Embryonic facial prominence (tissue), 1 donor: ENCODE measurements around the gene SEC62.
A peak's percentile ranks its signal among the peaks of the same experiment; 100 is the strongest.

Experiments used
- DNase-seq: peaks from one replicate; pipeline ENCODE4 v3.0.0-alpha.2; 2016; ENCODE audit errors: extremely low spot score

The SEC62 gene, protein sequence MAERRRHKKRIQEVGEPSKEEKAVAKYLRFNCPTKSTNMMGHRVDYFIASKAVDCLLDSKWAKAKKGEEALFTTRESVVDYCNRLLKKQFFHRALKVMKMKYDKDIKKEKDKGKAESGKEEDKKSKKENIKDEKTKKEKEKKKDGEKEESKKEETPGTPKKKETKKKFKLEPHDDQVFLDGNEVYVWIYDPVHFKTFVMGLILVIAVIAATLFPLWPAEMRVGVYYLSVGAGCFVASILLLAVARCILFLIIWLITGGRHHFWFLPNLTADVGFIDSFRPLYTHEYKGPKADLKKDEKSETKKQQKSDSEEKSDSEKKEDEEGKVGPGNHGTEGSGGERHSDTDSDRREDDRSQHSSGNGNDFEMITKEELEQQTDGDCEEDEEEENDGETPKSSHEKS

GRCh38 chr3:169966428-169966950 is at the start of gene SEC62:
TSS of gene SEC62 (plus strand) at chr3:169966807. CDS start at chr3:169966823, 16 bp downstream.
- peak; percentile 86 for DNase-seq

- DNase-seq, result no peak
Measured at GRCh38 chr3:169923189-169923588, 43.4 kb upstream of the SEC62 start.

- no peak for DNase-seq
Measured at GRCh38 chr3:169923831-169924230, 42.8 kb upstream of the SEC62 start.

- DNase-seq, result no peak
Measured at GRCh38 chr3:169929830-169930519, 36.6 kb upstream of the SEC62 start.

- DNase-seq, result no peak
Measured at GRCh38 chr3:169930843-169931242, 35.8 kb upstream of the SEC62 start.

DNA sequence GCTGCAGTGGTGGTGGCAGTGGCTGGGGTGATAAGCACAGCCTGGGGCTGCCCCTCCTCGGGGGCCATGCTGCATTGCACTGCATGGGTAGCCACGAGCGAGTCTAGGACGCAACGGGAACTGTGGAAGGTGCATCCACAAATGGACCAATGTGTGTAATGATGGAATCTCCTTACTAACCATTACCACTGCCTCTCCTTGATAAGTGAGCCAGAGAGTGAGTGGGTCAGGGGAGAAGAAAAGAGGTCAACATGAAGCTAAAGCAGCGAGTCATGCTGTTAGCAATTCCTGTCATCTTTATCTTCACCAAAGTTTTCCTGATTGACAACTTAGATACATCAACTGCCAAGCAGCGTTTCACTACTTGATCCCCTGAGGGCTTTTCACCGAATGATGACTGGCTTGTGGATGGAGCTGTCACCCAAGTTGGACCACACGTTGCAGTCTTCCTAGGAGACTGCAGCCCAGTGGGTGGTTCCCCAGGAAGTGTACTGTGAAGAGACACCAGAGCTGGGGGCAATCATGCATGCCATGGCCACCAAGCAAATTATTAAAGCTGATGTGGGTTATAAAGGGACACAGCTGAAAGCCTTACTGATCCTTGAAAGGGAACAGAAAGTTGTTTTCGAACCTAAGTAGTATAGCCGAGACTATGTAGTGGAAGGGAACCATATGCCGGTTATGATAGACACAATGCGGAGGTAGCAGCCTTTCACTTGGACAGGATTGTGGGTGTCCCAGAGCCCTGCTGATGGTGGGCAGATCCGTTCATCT is 34.7 kb upstream of the SEC62 start:
- DNase-seq, result no peak

DNA sequence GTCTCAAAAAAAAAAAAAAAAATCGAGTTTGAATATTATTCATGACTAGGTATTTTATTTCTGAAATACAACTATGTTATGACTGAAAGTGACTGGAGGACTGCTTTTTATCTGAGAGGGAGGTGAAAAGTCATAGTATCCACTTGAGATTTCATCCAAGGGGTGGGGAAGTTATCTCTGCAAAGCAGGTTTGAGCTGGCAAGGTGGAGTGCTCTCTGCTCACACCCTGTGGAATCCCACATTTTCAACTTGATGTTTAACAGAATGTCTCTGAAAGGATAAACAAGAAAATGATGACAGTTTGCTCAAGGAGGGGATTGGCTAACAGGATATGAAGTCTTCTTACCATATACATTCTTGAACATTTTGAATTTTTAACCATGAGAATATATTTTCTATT is 27.3 kb upstream of the SEC62 start:
- no peak for DNase-seq

DNA sequence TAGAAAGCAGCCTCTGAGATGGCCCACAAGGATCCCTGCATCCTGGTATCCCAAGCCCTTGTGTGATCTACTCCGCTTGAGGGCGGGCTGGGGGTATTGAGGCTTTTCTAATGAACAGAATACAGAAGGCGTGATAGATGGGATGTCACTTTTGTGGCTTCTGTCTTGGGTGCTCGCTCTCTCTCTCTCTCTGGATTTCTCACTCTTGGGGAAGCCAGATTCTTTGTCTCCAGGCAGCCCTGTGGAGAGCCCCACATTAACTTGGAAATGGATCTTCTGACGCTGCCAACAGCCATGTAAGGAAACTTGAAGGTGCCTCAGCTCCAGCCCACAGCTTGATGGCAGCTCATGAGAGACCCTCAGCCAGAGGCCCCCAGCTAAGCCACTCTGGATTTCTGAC is 26.9 kb upstream of the SEC62 start:
- no peak for DNase-seq

DNA sequence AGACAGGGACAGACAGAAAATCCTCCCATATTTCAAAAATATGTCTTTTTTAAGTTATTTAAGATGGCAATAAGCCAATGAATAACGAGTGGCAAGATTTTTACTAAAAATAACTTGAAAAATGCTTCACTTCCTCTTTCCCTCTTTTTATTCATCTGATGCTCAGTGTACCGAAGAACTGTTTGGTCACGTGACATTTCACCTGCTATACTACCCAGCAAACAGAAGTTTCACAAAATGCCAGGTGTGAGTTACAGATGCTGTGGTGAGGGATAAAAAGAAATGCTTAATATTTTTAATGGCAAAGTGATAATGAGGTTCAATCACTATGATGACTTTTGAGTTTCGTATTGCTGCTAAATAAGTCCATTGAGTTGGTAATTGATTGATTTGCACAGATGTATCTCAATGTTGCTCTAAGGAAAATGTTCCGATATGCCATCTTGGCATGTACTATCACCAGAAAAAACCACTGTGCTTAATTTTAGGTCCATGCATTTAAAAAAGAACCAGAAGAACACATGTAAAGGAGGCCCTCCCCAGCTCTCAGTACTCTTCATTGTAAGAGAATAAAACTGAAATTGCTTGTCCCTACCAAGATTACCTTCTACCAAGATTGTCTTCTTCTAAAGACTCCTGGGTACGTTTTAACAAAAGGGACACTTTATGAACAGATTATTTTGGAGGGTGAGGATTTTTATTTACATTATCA is 26.0 kb upstream of the SEC62 start:
- no peak for DNase-seq

- no peak for DNase-seq
Measured at GRCh38 chr3:169945313-169945712, 21.3 kb upstream of the SEC62 start.

DNA sequence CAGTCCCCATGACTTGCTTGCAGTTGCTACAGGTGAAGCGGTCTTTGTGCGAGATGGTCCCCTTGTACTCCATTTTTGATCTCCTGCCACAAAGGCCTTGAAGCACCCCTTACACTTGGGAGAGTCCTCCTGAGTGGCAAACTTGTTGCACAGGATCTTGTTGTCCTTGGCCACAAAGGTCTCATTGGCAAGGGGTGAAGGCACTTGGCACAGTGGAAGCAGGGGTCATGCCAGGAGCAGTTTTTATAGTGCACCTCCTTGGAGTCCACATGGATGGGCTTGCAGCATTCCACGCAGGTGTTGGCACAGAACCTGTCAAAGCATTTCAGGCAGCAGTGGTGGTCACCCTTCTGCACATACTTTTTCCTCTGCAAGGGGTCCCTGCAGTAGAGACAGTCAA is 20.3 kb upstream of the SEC62 start:
- DNase-seq, result no peak

DNA sequence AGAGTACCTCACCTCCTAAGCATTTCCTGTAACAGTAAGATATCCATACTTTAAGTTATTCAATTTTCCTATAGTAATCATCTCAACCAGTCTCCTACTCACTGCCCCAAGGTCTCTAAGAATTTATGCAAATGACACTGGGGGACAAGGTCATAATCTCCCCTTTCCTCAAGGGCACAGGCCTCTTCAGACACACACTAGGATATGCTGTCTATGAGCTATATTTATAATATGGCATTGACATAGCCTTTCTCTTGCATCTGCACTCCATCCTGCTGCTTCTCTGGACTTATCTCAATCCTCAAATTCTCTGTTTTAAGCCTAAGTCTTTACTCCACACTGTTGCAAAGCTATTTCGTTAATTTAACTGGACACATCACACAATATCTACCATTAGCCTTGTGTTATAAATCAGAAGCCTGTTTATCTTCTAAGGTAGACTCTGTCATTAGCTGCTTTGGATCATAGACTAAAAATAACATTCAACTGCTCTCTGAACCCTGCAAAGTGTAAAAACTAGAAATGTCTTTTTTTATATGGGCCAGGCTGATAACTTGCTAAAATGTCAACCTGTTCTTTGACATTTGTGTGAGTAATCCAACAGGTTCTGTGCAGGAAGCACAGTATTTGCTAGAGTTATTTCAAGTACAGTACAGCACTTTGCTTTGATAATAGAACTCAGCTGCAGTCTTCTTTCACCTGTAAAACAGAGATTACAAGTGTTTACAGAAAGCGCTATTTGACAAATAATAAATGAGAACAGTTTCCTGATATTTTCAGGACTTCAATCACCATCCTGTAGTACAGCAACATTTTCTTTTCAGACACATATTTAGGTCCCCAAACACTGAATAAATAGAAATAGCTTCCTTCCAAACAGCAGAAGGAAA is 17.8 kb upstream of the SEC62 start:
- DNase-seq, result no peak

DNA sequence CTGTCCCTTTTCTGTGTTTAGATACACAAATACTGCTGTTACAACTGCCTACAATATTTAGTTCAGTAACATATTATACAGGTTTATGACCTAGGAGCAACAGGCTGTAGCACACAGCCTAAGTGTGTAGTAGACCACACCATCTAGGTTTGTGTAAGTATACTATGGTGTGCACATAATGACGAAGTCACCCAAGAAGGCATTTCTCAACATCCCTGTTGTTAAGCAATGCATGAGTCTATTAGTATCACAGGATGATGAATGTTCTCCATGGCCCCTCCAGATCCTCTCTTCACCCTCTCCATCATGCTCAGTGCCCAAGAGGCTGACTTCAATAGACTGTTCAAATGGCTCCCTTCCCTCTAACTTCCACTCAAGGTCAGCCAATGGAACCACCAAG is 14.6 kb upstream of the SEC62 start:
- no peak for DNase-seq

DNA sequence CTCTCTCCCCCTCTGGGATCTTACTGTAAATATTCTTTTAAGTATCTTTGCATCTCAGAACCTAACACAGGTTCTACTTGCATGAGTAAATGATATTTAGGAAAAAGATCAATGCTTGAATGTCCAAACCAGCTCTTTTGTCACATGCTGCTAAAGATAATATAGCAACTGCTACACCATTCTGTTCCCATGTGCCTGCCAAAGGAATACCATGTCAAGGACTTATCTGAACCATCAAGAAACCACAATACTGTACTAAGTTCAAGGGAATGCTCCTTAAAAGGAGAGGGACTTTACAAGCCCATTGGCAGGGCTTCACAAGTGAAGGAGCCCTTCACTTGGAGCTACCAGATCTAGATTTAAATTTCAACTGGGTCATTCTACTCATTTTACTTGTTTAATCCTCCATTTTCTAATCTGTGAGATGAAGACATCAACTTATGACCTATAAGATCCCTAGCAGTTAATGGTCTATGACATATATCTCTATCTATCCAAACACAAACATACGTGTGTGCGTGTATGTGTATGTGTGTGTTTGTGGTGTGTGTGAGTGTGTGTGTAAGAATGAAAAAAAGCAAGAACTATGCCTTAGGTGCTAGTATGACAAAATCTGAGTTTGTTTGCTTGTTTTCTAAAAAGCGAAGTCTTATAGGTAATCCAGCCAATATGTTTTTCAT is 13.0 kb upstream of the SEC62 start:
- no peak for DNase-seq

DNA sequence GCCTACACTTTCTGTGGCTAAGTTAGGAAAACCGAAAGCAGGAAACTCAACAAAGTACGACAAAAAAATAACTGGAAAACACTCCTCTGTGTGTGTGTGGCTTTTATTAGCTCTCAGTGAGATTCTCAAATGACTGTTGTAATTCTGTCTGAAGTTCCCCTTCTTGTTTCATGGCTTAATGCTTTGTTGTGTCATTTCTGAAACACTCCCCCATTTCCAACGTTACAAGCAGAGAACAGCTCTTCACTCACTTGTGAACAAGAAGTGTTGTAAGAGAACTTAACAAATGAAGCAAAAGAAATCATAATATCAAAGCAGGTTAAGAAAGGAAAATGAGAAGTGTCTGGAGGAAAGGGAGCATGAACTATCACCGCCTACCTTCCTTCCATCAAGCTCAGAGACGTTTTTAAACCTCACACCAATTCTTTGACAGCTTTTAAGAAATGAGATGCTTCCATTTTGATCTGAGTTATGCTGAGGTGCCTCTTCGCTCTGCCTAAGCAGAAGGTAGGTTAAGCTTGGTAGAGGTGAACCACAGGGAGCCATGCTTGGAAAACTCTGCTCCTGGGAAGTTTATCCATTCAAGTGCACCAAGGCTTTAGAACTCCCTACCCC is 12.4 kb upstream of the SEC62 start:
- DNase-seq, result no peak

GRCh38 chr3:169955406-169955805 is 11.2 kb upstream of the SEC62 start:
- no peak for DNase-seq

DNA sequence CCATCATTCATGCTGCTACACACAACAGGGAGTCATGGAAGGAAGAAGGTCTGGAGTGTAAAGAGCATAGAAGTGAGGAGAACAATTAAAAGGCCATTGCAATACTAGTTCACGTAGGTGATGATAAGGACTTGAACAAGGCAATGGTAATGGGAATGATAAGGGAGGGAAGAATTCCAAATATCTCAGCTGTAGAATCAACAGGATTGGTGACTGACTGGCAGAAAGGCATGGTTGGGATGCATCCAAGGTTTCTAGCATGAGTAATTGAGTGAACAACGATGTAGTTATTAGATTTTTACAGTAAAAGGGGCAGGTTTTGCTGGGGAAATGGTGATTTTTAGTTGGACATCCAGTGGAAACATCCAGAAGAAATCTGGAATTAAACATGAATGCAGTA is 2.4 kb upstream of the SEC62 start:
- no peak for DNase-seq

DNA sequence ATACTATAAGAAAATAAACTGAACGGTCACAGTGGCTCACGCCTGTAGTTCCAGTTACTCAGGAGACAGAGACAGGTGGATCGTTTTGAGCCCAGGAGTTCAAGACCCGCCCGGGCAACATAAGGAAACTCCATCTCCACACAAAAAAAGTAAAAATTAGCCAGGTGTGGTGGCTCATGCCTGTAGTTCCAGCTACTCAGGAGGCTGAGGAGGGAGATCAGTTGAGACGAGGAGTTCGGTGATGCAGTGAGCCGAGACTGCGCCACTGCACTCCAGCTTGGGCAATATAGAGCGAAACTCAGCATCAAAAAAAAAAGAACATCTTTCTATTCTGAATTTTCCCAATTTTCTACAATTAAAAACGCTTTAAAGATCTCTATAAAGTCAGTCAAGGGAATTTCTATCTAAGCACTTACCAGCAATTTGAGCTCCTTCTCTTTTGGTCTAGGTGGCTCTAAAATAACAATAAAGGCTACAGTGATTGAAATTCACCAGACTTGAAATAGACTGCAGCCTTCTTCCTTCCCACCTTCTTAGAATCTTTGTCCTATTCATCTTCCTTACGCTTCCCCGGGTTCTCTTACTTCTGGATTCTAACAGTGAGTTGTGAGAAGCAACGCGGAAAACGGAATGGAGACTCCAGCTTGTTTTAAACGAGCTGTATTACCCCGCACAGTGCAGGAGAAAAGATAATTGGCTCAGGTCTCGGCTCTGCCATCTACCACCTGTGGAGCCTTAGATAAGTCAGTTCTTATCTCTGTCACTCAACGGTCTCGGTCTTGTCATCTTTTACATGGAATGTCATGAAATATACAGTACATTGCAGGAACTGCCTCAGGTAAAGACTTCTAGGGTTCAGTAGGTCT is 812 bp upstream of the SEC62 start:
- no peak for DNase-seq
